CMK (cell line): ENCODE data around the gene SORBS1.

Experiments used
- DNase-seq: peaks from one replicate; pipeline ENCODE4 v3.0.0-alpha.2; 2010; ENCODE audit warnings: low read depth

SORBS1 gene

DNA sequence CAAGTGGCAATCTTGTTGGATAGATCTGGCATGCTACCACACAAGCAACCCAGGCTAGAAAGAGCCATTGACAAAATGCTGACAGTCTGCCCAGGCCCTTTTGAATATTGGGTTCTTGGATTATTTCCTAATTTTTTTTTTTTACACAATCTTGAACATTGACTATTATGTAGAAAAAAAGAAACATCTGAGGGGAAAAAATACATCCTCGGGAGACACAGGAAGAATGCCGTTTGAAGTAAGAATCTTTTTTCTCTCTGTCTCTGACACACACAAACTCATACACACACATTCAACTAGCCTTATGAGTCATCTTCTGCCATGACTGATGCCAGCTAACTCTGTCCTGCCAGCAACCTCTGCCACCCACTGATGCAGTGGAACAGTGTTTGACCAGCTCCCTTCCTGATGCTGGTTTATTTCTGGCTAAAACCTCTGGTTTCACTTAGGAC is 47.2 kb downstream of the SORBS1 start:
- no peak for DNase-seq

DNA sequence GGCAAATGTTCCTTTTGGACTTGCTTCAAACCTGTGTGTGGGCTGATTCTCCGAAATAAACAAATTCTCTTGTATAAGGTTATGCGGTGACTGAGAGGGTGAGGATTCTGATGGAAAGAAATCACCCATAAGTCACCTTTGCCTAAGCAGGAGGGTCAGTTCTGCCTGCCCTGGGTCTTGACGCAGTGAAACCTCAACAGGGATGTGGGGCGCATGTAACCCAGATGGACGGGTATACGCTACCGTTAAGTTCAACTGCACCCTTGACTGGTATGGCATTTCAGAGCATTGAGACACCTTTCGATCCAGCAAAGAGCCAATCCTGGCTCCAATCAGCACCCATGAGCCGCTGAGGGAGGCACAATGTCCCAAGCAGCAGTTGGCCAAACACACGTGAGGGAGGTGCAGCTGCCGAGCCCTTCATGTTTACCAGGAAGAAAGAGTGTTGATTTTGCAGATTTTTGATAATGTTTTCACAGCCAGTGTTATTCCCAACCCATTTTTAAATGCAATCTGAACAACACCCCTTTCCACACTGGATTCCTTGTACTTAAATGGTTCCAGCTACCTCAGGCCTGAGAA is 48.1 kb downstream of the SORBS1 start:
- DNase-seq: no peak

DNA sequence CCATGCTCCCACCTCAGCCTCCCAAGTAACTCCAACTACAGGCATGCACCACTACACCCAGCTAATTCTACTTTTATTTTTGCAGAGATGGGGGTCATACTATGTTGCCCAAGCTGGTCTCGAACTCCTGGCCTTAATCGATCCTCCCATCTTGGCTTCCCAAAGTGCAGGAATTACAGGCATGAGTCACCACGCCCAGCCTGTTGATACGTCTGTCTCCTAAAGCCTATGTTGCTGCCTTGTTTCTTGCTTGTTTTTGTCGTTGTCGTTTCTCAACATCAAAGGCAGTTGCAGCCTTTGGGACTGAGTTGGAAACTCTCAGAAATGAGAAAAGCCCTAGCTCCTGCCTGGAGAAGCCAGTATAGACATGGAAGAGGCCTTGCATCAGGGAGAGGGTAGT is 49.9 kb downstream of the SORBS1 start:
- no peak for DNase-seq

- DNase-seq: no peak
These were observed 51.9 kb downstream of the SORBS1 start for GRCh38 chr10:95509251-95509650.

GRCh38 chr10:95508730-95509129 is 52.4 kb downstream of the SORBS1 start:
- DNase-seq: no peak

GRCh38 chr10:95506056-95506737 is 55.0 kb downstream of the SORBS1 start:
- no peak for DNase-seq

GRCh38 chr10:95505641-95506040 is 55.5 kb downstream of the SORBS1 start:
- no peak for DNase-seq

DNA sequence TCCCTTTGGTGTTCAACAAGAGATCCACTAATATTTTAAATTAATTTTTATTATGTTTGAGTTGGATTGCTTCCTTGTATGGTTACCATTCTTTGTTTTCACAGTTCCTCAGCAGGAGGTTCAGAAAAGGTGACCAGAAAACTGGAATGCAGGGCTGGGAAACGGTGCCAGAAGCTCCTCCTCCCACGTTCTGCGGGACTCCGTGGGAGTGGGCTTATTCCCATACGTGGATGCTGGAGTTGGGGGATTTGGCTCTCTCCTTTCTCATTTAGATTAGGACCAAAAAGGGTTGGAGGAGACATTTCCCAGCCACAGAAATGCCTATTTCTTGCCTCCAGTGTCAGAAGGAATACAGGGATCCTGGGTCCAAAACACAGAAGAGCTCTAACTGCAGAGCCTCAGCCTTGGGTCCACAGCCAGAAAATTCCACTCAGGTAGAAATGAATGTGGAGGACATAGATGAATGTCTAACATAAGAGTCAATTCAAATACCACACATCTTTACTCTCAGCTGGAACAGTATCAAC is 56.0 kb downstream of the SORBS1 start:
- DNase-seq: no peak

DNA sequence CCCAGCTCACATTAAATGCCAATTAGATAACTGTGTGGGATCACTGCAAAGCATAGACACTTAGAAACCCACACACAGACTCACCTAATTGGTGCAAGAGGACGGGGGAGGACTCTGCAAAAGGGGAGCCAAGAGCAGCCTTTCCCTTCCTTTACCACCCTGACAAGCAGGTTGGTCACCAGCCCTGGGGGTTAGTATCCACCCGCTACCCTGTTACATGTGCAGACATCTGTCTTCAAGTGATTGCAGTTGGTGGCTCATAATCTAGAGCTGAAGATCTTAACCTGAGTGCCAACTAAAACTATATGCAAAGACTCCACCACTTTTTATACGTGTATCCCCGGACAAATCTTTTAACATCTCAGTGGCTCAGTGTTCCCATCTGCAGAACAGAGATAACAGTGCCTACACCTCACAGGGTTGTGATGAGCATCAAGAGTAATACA is 56.9 kb downstream of the SORBS1 start:
- DNase-seq: no peak

DNA sequence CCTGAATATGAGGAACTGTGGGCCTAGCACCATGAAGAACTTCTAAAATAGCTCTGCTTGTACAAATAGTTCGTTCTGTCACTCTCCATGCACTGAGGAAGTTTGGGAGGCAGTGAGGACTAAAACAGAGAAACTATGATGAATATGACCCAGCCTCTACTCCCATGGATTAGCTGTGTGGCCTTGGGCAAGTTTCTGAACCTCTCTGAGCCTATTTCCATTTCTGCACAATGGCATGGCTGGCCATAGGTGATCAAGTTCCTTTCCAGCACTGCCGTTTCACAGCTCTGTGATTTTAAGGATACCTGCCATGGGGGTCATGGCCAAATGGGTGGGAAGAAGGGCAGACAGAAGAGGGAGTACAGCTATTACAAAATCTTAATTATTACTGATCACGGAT is 57.6 kb downstream of the SORBS1 start:
- DNase-seq: no peak

GRCh38 chr10:95503001-95503400 is 58.2 kb downstream of the SORBS1 start:
- DNase-seq: no peak

- no peak for DNase-seq
These were observed 58.8 kb downstream of the SORBS1 start for GRCh38 chr10:95502377-95502776.

- DNase-seq: no peak
These were observed 59.7 kb downstream of the SORBS1 start for GRCh38 chr10:95501203-95502094.

- no peak for DNase-seq
These were observed 60.5 kb downstream of the SORBS1 start for GRCh38 chr10:95500649-95501048.

DNA sequence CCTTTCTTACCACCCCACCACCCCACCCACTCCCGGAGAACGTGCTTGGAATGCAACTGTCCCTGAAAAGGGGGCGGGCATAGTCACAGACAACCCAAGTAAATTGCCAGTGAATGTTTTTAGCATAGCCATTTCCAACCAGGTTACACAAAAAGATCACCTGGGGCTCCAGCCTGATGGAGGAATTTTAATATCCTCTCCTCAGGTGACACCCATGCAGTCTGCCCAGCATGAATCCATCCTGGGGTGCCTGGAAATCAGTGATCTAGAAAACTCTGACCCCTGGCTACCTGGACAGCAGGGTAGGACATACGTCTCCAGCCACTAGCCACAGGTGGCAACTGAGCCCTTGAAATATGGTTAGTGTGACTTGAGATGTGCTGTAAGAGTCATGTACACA is 61.1 kb downstream of the SORBS1 start:
- no peak for DNase-seq

DNA sequence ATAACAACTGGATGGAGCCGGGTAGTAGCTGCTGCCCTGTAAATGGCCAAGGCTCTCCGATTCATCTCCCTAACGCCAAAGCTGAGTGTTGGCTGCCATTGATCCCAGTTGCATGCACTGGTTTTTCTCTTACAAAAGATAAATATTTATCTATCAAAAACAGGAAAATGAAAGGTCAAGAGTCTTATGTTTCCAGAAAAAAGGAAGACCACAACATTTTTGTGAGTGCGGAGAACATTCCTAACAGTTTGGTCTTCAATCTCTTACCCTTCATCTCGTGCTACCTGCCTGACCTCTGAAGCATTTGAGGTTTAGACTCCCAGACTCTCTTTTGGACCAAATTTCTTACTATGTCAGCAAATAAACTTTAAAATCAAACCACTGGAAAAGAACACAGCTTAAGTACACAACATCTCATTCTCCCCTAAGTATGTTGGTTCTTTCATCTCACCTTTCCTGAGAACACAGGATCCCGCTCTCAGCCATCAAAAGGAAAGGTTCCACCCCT is 61.6 kb downstream of the SORBS1 start:
- no peak for DNase-seq

GRCh38 chr10:95496951-95497350 is 64.2 kb downstream of the SORBS1 start:
- DNase-seq: no peak

DNA sequence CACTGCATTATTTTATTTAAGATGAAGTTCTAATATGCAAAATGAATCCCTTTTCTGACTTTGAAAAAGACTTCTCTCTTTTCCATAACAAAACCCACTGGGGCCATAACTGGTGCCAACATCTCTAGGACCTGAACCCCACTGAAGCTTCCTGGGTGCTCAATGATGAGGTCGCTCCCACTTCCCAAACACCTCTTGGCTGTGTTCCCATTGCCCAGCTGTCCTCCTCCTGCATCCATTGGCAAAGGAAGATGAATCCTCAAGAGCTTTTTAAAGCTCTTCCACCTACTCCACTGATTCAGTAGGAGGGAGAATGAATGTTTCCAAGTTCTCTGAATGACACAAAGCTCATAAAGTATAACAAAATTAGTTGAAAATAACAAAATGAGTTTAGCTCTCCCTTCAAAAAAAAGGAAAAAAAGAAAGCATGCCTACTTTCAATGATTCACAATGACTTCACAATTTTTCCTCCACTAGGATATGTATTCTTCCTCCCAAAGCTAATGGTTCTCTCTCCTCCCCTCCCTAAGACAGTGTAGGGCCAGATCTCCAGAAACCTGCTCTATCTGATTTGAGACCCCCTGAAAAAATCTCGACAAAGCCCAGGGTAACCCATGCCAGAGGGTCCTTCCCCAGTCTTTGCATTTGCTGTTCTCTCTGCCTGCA is 64.8 kb downstream of the SORBS1 start:
- DNase-seq: no peak

- DNase-seq: no peak
These were observed 67.3 kb downstream of the SORBS1 start for GRCh38 chr10:95493862-95494261.

- DNase-seq: no peak
These were observed 73.2 kb downstream of the SORBS1 start for GRCh38 chr10:95487994-95488393.

DNA sequence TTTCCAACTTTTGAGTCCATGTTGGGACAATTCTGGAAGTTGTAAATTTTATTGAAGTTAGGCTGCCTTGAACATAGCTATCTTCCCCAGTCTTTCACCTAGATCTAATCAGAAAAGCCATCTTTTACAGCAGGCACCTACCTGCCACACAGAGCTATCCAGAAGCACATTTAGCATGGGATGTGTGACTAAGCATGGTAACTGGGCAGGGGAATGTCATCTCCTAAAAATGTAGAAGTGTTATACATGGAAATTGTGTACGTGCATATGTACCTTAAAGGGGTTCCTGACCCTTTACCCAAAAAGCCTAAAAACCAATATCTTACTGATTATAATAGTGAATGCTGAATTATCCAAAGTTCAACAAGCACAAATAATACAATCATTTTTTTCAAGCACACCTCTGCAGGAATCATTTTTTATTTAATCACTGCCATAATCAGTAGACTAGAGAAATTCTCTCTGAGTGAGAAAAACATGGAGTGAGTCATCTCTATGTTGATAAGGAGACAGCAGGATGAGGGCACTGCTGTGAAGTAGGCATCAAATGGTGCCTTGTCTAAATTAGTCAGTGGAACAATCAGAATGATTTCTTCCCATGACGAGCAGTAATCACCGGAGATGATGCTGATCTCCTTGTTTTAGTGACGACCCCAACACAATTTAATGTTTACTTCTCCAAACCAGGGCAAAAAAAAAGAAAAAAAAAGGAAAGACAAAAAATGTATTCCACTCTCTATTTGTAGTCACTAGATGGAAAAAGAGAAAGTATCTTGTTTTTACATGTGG is 75.9 kb downstream of the SORBS1 start:
- no peak for DNase-seq
